ENCODE results near the gene CASP8AP2. TPM values are rescaled to one million over a fixed set of nuclear protein-coding genes. Genes with fewer than 3 reads are reported as not detected.
A peak's percentile ranks its signal among the peaks of the same experiment; 100 is the strongest.

Gene CASP8AP2
- total RNA-seq, 1 experiment from 2014 or later = 27.9 TPM

DNA sequence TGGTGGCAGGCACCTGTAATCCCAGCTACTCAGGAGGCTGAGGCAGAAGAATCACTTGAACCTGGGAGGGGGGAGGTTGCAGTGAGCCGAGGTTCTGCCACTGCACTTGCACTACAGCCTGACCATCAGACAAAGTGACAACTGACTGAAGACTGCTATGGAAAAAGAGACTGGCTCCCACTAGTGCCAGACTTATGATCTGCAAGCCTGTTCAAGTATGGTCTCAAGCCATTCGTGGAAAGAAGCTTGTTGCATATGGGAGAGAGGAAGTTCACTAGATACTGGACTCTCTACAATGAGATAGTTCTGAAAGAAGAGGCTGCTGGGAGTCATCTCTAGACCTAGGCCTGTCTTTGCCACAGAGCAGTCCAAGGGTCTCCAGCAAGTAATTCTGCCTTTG, 36.8 kb upstream of the CASP8AP2 start:
- no peak for TF ChIP-seq CBFB (CRISPR knock-in tag; IDR thresholded peaks at IDR 0.05; ENCODE audit: low read depth)
- TF ChIP-seq, protein P1, sequence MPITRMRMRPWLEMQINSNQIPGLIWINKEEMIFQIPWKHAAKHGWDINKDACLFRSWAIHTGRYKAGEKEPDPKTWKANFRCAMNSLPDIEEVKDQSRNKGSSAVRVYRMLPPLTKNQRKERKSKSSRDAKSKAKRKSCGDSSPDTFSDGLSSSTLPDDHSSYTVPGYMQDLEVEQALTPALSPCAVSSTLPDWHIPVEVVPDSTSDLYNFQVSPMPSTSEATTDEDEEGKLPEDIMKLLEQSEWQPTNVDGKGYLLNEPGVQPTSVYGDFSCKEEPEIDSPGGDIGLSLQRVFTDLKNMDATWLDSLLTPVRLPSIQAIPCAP (CRISPR knock-in tag; IDR thresholded peaks at IDR 0.05) = no peak
- TF ChIP-seq SMAD4 (CRISPR knock-in tag; IDR thresholded peaks at IDR 0.05) = no peak
- TF ChIP-seq ZNF138 (CRISPR knock-in tag; conservative IDR thresholded peaks at IDR 0.05) = no peak
- TF ChIP-seq, protein P2, sequence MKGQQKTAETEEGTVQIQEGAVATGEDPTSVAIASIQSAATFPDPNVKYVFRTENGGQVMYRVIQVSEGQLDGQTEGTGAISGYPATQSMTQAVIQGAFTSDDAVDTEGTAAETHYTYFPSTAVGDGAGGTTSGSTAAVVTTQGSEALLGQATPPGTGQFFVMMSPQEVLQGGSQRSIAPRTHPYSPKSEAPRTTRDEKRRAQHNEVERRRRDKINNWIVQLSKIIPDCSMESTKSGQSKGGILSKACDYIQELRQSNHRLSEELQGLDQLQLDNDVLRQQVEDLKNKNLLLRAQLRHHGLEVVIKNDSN (CRISPR knock-in tag; IDR thresholded peaks at IDR 0.05) = no peak
- TF ChIP-seq PRRX2 (CRISPR knock-in tag; IDR thresholded peaks at IDR 0.05) = no peak
- TF ChIP-seq TCF7 (CRISPR knock-in tag; IDR thresholded peaks at IDR 0.05; ENCODE audit: low read depth) = no peak
- TF ChIP-seq, protein P3, sequence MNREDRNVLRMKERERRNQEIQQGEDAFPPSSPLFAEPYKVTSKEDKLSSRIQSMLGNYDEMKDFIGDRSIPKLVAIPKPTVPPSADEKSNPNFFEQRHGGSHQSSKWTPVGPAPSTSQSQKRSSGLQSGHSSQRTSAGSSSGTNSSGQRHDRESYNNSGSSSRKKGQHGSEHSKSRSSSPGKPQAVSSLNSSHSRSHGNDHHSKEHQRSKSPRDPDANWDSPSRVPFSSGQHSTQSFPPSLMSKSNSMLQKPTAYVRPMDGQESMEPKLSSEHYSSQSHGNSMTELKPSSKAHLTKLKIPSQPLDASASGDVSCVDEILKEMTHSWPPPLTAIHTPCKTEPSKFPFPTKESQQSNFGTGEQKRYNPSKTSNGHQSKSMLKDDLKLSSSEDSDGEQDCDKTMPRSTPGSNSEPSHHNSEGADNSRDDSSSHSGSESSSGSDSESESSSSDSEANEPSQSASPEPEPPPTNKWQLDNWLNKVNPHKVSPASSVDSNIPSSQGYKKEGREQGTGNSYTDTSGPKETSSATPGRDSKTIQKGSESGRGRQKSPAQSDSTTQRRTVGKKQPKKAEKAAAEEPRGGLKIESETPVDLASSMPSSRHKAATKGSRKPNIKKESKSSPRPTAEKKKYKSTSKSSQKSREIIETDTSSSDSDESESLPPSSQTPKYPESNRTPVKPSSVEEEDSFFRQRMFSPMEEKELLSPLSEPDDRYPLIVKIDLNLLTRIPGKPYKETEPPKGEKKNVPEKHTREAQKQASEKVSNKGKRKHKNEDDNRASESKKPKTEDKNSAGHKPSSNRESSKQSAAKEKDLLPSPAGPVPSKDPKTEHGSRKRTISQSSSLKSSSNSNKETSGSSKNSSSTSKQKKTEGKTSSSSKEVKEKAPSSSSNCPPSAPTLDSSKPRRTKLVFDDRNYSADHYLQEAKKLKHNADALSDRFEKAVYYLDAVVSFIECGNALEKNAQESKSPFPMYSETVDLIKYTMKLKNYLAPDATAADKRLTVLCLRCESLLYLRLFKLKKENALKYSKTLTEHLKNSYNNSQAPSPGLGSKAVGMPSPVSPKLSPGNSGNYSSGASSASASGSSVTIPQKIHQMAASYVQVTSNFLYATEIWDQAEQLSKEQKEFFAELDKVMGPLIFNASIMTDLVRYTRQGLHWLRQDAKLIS (CRISPR knock-in tag; IDR thresholded peaks at IDR 0.05; ENCODE audit: borderline replicate concordance) = no peak
- TF ChIP-seq, protein P4, sequence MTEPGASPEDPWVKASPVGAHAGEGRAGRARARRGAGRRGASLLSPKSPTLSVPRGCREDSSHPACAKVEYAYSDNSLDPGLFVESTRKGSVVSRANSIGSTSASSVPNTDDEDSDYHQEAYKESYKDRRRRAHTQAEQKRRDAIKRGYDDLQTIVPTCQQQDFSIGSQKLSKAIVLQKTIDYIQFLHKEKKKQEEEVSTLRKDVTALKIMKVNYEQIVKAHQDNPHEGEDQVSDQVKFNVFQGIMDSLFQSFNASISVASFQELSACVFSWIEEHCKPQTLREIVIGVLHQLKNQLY (CRISPR knock-in tag; IDR thresholded peaks at IDR 0.05) = no peak
- TF ChIP-seq, protein P5, sequence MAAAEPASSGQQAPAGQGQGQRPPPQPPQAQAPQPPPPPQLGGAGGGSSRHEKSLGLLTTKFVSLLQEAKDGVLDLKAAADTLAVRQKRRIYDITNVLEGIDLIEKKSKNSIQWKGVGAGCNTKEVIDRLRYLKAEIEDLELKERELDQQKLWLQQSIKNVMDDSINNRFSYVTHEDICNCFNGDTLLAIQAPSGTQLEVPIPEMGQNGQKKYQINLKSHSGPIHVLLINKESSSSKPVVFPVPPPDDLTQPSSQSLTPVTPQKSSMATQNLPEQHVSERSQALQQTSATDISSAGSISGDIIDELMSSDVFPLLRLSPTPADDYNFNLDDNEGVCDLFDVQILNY (CRISPR knock-in tag; IDR thresholded peaks at IDR 0.05) = no peak
- TF ChIP-seq, protein P6, sequence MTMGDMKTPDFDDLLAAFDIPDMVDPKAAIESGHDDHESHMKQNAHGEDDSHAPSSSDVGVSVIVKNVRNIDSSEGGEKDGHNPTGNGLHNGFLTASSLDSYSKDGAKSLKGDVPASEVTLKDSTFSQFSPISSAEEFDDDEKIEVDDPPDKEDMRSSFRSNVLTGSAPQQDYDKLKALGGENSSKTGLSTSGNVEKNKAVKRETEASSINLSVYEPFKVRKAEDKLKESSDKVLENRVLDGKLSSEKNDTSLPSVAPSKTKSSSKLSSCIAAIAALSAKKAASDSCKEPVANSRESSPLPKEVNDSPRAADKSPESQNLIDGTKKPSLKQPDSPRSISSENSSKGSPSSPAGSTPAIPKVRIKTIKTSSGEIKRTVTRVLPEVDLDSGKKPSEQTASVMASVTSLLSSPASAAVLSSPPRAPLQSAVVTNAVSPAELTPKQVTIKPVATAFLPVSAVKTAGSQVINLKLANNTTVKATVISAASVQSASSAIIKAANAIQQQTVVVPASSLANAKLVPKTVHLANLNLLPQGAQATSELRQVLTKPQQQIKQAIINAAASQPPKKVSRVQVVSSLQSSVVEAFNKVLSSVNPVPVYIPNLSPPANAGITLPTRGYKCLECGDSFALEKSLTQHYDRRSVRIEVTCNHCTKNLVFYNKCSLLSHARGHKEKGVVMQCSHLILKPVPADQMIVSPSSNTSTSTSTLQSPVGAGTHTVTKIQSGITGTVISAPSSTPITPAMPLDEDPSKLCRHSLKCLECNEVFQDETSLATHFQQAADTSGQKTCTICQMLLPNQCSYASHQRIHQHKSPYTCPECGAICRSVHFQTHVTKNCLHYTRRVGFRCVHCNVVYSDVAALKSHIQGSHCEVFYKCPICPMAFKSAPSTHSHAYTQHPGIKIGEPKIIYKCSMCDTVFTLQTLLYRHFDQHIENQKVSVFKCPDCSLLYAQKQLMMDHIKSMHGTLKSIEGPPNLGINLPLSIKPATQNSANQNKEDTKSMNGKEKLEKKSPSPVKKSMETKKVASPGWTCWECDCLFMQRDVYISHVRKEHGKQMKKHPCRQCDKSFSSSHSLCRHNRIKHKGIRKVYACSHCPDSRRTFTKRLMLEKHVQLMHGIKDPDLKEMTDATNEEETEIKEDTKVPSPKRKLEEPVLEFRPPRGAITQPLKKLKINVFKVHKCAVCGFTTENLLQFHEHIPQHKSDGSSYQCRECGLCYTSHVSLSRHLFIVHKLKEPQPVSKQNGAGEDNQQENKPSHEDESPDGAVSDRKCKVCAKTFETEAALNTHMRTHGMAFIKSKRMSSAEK (CRISPR knock-in tag; IDR thresholded peaks at IDR 0.05; ENCODE audit: borderline replicate concordance) = no peak
- TF ChIP-seq GRHL2 (CRISPR knock-in tag; IDR thresholded peaks at IDR 0.05; ENCODE audit: insufficient replicate concordance, severe bottlenecking) = no peak
- no peak for TF ChIP-seq NFYB (CRISPR knock-in tag; conservative IDR thresholded peaks at IDR 0.05; ENCODE audit: low read depth)
- TF ChIP-seq, protein P7, sequence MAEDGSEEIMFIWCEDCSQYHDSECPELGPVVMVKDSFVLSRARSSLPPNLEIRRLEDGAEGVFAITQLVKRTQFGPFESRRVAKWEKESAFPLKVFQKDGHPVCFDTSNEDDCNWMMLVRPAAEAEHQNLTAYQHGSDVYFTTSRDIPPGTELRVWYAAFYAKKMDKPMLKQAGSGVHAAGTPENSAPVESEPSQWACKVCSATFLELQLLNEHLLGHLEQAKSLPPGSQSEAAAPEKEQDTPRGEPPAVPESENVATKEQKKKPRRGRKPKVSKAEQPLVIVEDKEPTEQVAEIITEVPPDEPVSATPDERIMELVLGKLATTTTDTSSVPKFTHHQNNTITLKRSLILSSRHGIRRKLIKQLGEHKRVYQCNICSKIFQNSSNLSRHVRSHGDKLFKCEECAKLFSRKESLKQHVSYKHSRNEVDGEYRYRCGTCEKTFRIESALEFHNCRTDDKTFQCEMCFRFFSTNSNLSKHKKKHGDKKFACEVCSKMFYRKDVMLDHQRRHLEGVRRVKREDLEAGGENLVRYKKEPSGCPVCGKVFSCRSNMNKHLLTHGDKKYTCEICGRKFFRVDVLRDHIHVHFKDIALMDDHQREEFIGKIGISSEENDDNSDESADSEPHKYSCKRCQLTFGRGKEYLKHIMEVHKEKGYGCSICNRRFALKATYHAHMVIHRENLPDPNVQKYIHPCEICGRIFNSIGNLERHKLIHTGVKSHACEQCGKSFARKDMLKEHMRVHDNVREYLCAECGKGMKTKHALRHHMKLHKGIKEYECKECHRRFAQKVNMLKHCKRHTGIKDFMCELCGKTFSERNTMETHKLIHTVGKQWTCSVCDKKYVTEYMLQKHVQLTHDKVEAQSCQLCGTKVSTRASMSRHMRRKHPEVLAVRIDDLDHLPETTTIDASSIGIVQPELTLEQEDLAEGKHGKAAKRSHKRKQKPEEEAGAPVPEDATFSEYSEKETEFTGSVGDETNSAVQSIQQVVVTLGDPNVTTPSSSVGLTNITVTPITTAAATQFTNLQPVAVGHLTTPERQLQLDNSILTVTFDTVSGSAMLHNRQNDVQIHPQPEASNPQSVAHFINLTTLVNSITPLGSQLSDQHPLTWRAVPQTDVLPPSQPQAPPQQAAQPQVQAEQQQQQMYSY (CRISPR knock-in tag; IDR thresholded peaks at IDR 0.05) = no peak
- TF ChIP-seq NFATC4 (CRISPR knock-in tag; IDR thresholded peaks at IDR 0.05) = no peak
- Mint-ChIP-seq H3K27me3 (ENCODE audit: low read depth) (no peaks in the 10 kb centered on the region), H3K4me1 (peaks cover 8% of the 10 kb centered on the region), H3K9me3 (no peaks in the 10 kb centered on the region), H3K4me3 (no peak overlapping the region), H3K36me3 (peaks cover 70% of the 10 kb centered on the region), H3K27ac (peak overlapping the region; percentile 47)
- peak; percentile 80 for ATAC-seq
- ChIA-PET POLR2A (interaction anchor here (0.6 to 1.0 kb wide), 2 partner anchors 25 to 66 kb away, joined by 3 to 6 read pairs; no protein-coding TSS in a partner anchor), CTCF (interaction anchor here (0.5 to 1.5 kb wide), 24 partner anchors 10 to 154 kb away, joined by 3 to 11 read pairs (median 3); partner anchors contain the start of genes CASP8AP2, LYRM2 and MDN1)
- no peak for DNase-seq (ENCODE audit: low spot score)

Data from WTC11 (cell line).